Measurements from ENCODE around the gene TMEM259.
"Not testable (repeated sequence)": the region's sequence is repeated elsewhere in the genome, so short reads cannot be mapped to it uniquely, and the experiment has no call there.

Gene TMEM259

DNA sequence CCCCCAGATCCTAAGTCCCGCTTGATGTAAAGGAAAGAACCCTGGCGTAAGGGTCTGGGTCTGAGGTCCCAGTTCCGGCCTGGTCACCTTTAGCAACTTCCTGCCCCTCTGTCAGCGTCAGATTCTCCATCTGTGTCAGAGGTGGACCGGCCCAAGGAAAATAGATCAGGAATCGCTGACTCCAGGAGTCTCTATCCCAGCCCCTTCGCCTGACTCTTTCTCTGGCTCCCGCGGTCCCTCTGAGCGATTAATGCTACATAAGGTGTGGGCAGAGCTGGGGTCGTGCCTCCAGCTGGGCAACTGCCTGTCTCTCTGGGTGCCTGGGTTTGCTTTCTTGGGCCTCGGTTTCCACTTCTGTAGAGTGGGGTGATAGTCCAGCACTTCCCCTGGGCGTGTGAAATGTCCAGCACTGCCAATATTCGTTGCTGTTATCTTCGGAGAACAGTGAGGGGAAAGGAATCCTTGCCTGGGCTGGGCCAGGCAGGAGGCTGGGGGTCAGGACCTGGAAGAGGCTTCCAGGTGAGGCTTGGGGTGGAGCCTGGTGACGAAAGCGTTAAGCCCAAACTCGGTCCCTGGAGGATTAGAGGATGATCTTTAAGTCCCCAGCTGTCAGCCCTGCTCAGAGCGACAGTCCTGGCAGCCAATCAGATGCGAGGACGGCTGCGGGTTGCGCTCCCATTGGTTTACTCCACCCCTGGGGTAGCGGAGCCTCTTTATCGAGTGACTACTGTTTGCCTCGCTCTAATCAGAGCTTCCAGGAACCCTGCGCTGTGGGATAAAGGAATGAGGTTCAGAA is 19.8 kb upstream of the TMEM259 start:
- DNase-seq (ENCODE audit: low read depth), result peak; percentile 88

- peak; percentile 99 for DNase-seq (ENCODE audit: low read depth)
Observed at GRCh38 chr19:1039646-1040475, 18.9 kb upstream of the TMEM259 start, which contains the start of gene ABCA7. TSS of gene ABCA7 (plus strand) at chr19:1040107. CDS start at chr19:1041362, 1,255 bp downstream.

DNA sequence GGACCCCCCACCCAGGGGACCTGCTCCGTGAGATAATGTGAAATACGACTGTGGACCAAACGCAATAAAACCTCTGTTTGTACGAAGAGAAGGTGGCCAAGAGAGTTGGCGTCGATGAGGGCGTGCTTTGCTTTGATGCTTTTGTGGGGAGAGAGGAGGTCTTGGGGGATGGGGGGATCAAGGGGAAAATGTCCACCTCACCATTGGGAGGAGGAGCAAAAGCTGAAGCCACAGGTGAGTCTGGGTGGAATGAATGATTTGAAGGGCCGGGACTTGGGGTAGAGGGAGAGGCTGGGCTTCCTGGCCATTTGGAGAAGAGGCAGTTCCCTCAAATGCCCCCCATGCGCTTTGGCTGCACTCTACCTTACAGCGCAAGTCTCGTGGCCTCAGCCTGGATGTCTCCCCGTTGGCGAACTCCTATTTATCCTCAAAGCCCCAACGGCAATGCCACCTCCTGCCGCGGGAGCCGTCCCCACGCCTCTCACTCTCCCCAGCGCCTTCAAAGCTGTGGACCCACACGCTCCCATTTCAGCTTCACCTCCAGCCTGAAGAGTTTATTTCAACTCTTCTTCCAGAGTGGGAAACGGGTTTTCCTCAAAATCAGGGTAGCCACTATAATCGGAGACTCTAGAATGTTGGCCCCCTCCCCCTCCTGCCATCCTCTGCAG is 18.2 kb upstream of the TMEM259 start:
- DNase-seq (ENCODE audit: low read depth), result no peak

- DNase-seq (ENCODE audit: low read depth), result no peak
Observed at GRCh38 chr19:1037621-1038064, 16.7 kb upstream of the TMEM259 start.

DNA sequence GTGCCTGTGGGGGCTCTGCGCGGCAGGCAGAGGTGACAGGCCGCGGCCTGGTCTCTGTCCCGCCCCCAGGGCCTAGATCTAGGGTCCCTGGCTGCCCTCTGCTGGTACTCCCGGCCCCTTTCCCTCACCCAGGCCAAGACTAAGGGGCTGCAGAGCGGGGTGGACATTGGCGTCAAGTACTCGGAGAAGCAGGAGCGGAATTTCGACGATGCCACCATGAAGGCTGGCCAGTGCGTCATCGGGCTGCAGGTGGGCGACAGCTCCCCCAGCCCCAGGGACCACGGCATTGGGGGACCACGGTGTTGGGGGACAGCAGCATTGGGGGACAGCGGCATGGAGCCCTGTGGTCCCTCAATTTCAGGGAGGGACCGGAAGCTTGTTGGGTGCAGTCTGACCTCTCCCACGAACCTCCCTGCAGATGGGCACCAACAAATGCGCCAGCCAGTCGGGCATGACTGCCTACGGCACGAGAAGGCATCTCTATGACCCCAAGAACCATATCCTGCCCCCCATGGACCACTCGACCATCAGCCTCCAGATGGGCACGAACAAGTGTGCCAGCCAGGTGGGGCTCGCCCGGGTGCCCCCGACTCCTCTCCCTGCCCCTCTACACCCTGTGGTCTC is 15.2 kb upstream of the TMEM259 start:
- DNase-seq (ENCODE audit: low read depth), result no peak

DNA sequence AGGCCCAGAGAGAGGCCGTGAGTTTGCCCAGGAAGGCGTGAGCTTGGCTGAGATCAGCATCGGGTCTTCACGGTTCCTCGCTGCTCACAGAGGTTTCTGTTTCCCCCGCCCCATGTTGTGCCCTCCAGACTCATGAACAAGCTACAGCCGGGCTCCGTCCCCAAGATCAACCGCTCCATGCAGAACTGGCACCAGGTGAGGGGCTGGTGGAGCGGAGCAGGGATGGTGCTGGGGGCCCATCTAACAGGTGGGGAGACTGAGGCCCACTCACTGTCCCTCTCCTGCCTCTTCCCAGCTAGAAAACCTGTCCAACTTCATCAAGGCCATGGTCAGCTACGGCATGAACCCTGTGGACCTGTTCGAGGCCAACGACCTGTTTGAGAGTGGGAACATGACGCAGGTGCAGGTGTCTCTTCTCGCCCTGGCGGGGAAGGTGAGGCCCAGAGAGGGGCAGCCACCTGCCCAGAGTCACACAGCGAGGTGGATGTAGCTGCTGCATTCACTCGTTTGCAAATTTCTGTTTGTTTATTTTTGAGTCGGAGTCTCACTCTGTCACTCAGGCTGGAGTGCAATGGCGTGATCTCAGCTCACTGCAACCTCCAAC is 11.4 kb upstream of the TMEM259 start:
- DNase-seq (ENCODE audit: low read depth), result no peak

DNA sequence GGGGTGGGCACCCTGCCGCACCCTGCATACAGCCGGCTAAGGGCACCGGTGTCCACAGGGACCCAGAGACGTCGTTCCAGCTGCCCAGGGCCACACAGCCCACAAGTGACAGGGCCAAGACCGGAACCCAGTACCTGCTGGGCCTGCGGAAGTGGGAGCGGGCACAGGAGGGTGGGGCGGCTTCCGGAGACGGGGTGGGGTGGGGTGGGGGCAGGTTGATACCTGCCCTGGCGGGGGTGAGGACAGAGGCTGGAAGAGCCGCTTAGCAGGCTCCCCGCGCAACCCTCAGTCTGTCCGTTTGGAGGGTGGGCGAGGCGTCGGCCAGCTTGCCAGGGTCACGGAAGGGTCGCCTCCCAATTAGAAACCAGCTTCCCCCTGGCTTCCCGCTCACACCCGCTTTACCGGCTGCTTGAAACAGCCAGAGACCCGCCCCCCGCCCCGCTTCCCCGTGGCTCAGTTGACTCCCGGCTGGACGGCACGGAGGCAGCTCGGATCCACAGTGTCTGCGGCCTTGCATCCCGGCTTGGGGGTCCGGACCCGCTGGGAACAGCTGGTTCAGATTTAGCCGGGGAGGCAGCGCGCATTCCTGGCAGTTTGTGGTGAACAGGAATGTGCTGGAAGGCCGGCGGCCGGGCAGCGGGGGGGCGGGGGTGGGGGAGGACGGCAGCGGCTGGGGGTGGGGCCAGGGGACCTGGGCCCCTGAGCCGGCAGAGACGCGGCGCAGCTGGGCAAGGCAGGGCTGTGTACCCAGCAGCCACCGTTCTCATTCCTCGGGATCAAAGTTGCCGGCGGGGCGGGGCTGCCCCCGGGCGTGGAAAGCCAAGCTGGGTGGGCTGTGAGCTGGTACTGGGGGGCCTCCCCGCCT is 7.4 kb upstream of the TMEM259 start:
- peak; percentile 51 for DNase-seq (ENCODE audit: low read depth)

- no peak for DNase-seq (ENCODE audit: low read depth)
Observed at GRCh38 chr19:1027650-1028061, 6.7 kb upstream of the TMEM259 start.

GRCh38 chr19:1026783-1027649 is 6.1 kb upstream of the TMEM259 start:
- no peak for DNase-seq (ENCODE audit: low read depth)

DNA sequence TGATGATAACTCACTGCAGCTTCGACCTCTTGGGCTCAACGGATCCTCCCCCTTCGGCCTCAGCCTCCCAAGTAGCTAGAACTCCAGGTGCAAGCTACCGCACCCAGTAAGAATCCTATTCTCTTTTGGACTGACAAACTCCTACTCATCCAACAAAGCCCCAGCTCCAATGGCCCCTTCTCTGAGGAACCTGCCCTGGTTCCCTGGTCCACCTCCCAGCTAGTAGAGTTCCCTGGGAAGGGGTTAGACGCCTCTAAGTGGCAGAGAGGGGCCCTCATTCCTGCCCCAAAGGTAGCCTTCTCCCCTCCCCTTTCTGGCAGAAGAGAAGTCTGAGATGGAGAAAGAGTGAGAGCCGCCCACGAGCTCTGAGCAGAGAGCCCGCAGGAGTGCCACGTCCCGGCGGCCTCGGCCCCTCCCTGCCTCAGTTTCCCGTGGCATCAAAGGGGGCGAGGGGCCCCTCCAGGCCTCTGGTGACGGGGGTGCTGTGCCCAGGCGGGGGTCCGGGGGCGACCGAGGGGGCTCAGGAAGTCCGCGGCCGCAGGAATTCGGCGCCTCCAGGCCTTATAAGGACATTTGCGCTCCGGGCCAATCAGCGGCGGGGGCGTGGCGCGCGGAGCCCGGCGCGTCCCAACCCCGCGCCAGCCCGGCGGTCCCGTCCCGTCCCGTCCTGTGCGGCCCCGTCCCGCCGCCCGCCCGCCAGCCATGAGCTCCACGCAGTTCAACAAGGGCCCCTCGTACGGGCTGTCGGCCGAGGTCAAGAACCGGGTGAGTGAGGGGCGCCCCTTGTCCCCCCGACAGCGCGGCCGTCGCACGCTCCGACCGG is 5.2 kb upstream of the TMEM259 start, which contains the start of gene CNN2:
TSS of gene CNN2 (plus strand) at position 649 of the 823 bp plus-strand sequence. CDS start at position 703, 54 bp downstream.
- DNase-seq (ENCODE audit: low read depth), result peak; percentile 56

- not testable (repeated sequence) for DNase-seq (ENCODE audit: low read depth)
Observed at GRCh38 chr19:1025080-1025479, 4.2 kb upstream of the TMEM259 start.

DNA sequence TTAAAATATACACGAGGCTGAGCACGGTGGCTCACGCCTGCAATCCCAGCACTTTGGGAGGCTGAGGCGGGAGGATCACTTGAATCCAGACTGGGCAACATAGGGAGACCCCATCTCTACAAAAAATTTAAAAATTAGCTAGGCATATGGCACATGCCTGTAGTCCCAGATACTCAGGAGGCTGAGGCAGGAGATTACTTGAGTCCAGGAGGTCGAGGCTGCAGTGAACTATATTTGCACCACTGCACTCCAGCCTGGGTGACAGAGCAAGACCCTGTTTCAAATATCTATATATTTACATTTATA is 2.9 kb upstream of the TMEM259 start:
- not testable (repeated sequence) for DNase-seq (ENCODE audit: low read depth)

DNA sequence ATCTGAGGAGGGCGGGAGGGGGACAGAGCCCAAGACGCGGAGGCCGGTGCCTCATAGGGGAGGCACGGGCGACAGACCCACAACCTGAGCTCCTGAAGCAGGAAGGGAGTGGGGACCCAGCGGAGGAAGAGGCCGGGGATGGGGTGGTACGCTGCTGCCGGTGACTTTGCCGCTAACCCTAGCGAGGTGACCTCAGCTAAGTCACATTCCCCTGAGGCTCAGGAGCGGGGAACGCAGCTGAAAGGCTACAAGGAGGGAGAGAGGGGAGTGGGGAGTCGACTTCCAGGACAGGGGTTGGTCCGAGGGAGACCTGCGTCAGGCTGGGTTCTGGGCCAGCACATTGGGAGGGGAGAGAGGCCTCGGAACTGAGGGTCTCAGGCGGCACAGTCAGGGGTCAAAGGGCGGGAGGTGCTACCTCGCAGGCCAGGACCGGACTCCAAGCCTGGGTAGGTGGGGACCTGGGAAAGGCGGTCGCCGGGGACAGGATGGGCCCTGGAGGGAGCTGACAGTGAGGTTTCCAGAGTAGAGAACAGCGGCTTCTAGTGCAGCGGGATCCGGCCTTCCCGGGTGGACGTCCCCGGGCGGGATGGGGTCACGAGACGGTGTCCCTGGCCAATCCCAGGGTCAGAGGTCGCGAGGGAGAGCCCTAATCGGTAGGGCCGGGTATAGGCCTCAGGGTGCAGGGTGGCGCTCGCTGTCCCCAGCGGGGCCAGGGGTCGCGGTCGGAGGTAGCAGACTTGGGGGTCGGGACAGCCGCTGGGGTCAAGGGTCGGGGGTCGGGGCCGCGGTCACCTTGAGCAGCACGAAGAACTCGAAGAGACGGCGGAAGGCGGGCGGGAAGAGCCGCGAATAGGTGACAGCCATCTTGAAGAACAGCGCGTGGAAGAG is 699 bp downstream of the TMEM259 start:
- no peak for DNase-seq (ENCODE audit: low read depth)

GRCh38 chr19:1019616-1019961 is 1.3 kb downstream of the TMEM259 start:
- DNase-seq (ENCODE audit: low read depth), result no peak

DNA sequence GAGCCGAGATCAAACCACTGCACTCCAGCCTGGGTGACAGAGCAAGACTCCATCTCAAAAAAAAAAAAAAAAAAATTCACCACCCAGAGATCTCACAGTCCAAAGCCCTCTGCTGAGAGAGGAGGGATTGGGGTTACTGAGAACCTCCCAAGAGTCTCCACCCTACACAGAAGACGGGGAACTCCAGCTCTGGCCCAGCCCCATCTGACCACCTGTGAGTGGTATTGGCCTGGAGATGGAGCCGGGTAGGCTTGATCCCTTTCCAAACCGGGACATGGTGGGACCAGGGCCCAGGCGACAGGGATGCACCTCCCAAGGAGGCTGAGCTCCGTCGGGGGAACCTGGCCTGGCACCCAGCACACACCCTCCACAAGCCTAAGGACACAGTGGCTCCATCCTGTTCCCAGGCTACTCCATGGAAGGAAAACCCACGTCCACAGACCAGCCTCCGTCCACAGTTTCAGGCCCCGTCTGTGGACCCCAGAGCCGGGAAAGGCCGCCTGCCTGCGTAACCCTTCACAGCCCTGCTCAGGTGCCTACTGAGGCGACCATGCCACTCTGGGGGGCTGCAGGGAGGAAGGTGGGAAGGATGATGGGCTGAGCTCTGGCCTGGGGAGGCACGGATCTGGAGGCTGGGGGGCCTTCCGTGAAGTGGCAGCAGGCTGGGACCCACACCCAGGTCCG is 1.8 kb downstream of the TMEM259 start:
- no peak for DNase-seq (ENCODE audit: low read depth)

GRCh38 chr19:1018393-1018792 is 2.5 kb downstream of the TMEM259 start:
- DNase-seq (ENCODE audit: low read depth), result no peak

GRCh38 chr19:1017906-1018305 is 3.0 kb downstream of the TMEM259 start:
- no peak for DNase-seq (ENCODE audit: low read depth)

All from T-helper 22 cell (primary cell).